GM19397 (cell line): ENCODE measurements around the gene ATP2A3.

Experiments
- ATAC-seq: cut with Tn5 transposase; IDR thresholded peaks from one replicate; pipeline ENCODE4 v1.9.1; 2021; ENCODE audit warnings: mild to moderate bottlenecking, moderate library complexity; ENCODE audit not compliant: unreplicated experiment

Gene ATP2A3

DNA sequence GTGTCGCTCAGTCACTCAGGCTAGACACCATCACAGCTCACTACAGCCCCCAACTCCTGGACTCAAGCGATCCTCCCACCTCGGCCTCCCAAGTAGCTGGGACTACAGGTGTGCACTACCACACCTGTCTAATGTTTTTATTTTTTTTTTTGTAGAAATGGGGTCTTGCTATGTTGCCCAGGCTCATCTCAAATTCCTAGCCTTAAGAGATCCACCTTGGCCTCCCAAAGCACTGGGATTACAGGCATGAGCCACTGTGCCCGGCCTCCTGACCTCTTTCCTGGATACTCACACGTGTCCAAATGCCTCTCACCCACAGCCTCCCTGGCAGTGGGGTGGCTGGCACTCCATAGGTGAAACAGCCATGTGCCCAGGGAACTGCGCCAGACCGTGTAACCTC is 88.9 kb downstream of the ATP2A3 start:
- ATAC-seq, result no peak
